CD4-positive, alpha-beta T cell treated with Interleukin-15 for 1 hour (primary cell): ENCODE data around the gene B3GNT3.
"Not testable (repeated sequence)": the region's sequence is repeated elsewhere in the genome, so short reads cannot be mapped to it uniquely, and the experiment has no call there.

Experiments used
- DNase-seq: peaks from one replicate; pipeline ENCODE4 v3.0.0-alpha.2; 2020

B3GNT3 gene

GRCh38 chr19:17767559-17767958 lies 27.4 kb upstream of the B3GNT3 start:
- DNase-seq, result no peak

- no peak for DNase-seq
Observed at GRCh38 chr19:17770613-17771012, 24.3 kb upstream of the B3GNT3 start.

GRCh38 chr19:17772172-17772571 lies 22.8 kb upstream of the B3GNT3 start:
- DNase-seq, result no peak

GRCh38 chr19:17775245-17775927 lies 19.6 kb upstream of the B3GNT3 start:
- DNase-seq, result peak; percentile 33

GRCh38 chr19:17775991-17776803 lies 18.7 kb upstream of the B3GNT3 start:
- DNase-seq, result peak; percentile 87

- DNase-seq, result not testable (repeated sequence)
Observed at GRCh38 chr19:17777840-17778239, 17.1 kb upstream of the B3GNT3 start.

GRCh38 chr19:17778251-17778967 lies 16.5 kb upstream of the B3GNT3 start:
- peak; percentile 72 for DNase-seq

GRCh38 chr19:17778968-17779929 lies 15.7 kb upstream of the B3GNT3 start:
- peak; percentile 57 for DNase-seq

GRCh38 chr19:17780781-17781180 lies 14.2 kb upstream of the B3GNT3 start:
- DNase-seq, result no peak

GRCh38 chr19:17783721-17784120 lies 11.2 kb upstream of the B3GNT3 start:
- not testable (repeated sequence) for DNase-seq

GRCh38 chr19:17784201-17785008 lies 10.5 kb upstream of the B3GNT3 start:
- DNase-seq, result peak; percentile 61

- DNase-seq, result no peak
Observed at GRCh38 chr19:17787274-17787913, 7.5 kb upstream of the B3GNT3 start.

- DNase-seq, result no peak
Observed at GRCh38 chr19:17788632-17789031, 6.3 kb upstream of the B3GNT3 start.

- DNase-seq, result peak; percentile 25
Observed at GRCh38 chr19:17790059-17790780, 4.7 kb upstream of the B3GNT3 start.

- no peak for DNase-seq
Observed at GRCh38 chr19:17794412-17794730, 567 bp upstream of the B3GNT3 start.

GRCh38 chr19:17795495-17795856 lies 538 bp downstream of the B3GNT3 start:
- DNase-seq, result no peak

- no peak for DNase-seq
Observed at GRCh38 chr19:17796013-17796837, 1.3 kb downstream of the B3GNT3 start.

- no peak for DNase-seq
Observed at GRCh38 chr19:17796838-17797423, 2.0 kb downstream of the B3GNT3 start.
